Kidney tubule cell (primary cell): ENCODE results near the gene SCP2.

ENCODE experiments used
- DNase-seq: peaks from one replicate; pipeline ENCODE4 v3.0.0-alpha.2; 2018; ENCODE audit warnings: low spot score

The SCP2 gene

GRCh38 chr1:52927212-52928014 lies at the start of gene SCP2:
Gene SCP2 (plus strand): TSS chr1:52927276. CDS start chr1:52927397, 121 bp downstream.
- DNase-seq, result peak; percentile 70

GRCh38 chr1:52877554-52877953 lies 49.5 kb upstream of the SCP2 start:
- no peak for DNase-seq

GRCh38 chr1:52880206-52880605 lies 46.9 kb upstream of the SCP2 start:
- no peak for DNase-seq

- DNase-seq, result no peak
Measured at GRCh38 chr1:52887483-52887882, 39.6 kb upstream of the SCP2 start.

GRCh38 chr1:52892424-52893215 lies 34.5 kb upstream of the SCP2 start:
- DNase-seq, result no peak

- no peak for DNase-seq
Measured at GRCh38 chr1:52899445-52899894, 27.6 kb upstream of the SCP2 start.

- no peak for DNase-seq
Measured at GRCh38 chr1:52900402-52900801, 26.7 kb upstream of the SCP2 start.

- DNase-seq, result no peak
Measured at GRCh38 chr1:52901384-52901783, 25.7 kb upstream of the SCP2 start.

- DNase-seq, result no peak
Measured at GRCh38 chr1:52904208-52904926, 22.7 kb upstream of the SCP2 start.

- DNase-seq, result peak; percentile 26
Measured at GRCh38 chr1:52904927-52905698, 22.0 kb upstream of the SCP2 start.

- DNase-seq, result no peak
Measured at GRCh38 chr1:52906135-52906603, 20.9 kb upstream of the SCP2 start.

GRCh38 chr1:52907068-52907811 lies 19.8 kb upstream of the SCP2 start:
- DNase-seq, result no peak

- no peak for DNase-seq
Measured at GRCh38 chr1:52907812-52908153, 19.3 kb upstream of the SCP2 start.

- DNase-seq, result no peak
Measured at GRCh38 chr1:52911541-52911940, 15.5 kb upstream of the SCP2 start.

GRCh38 chr1:52913014-52913413 lies 14.1 kb upstream of the SCP2 start:
- no peak for DNase-seq

- no peak for DNase-seq
Measured at GRCh38 chr1:52913537-52913936, 13.5 kb upstream of the SCP2 start.

- no peak for DNase-seq
Measured at GRCh38 chr1:52914463-52914862, 12.6 kb upstream of the SCP2 start.

GRCh38 chr1:52915211-52915854 lies 11.7 kb upstream of the SCP2 start:
- no peak for DNase-seq

- no peak for DNase-seq
Measured at GRCh38 chr1:52915855-52916220, 11.2 kb upstream of the SCP2 start.

GRCh38 chr1:52916241-52916975 lies 10.7 kb upstream of the SCP2 start:
- no peak for DNase-seq
